Transverse colon (tissue), 4 donors: ENCODE measurements around the gene SPAG17.

Source experiments
- EP300 ChIP-seq: sonication (generic); formaldehyde crosslinking; IDR thresholded peaks from one replicate; pipeline ENCODE4 v1.6.1; 2017; ENCODE audit warnings: antibody characterized with exemption, low read depth
- POLR2A ChIP-seq: fragments of 450-650 bp; IDR thresholded peaks from one replicate; pipeline ENCODE4 v1.6.1; 2016; ENCODE audit warnings: antibody characterized with exemption, mild to moderate bottlenecking, moderate library complexity
- POLR2AphosphoS5 ChIP-seq, 3 donors: sonication (generic); formaldehyde crosslinking; IDR thresholded peaks; one replicate each; pipeline ENCODE4 v1.6.1; 2016; ENCODE audit warnings: antibody characterized with exemption in 3 of 3
- TF ChIP-seq, protein P1 (sequence below), 5 experiments: fragments of 200-600 bp in 3 of 5; fragments of 450-650 bp in 2 of 5; sonication (generic) in 3 of 5; IDR thresholded peaks; 1 replicate in 2 of 5; 2 replicates in 3 of 5; pipeline ENCODE4 v1.5.1; 2016 to 2017; ENCODE audit warnings: antibody characterized with exemption in 5 of 5, inconsistent platforms in 3 of 5, mild to moderate bottlenecking in 2 of 5, moderate library complexity in 1 of 5

GRCh38 chr1:117967881-117968280 is 217.1 kb downstream of the SPAG17 start:
- TF ChIP-seq, protein P1, sequence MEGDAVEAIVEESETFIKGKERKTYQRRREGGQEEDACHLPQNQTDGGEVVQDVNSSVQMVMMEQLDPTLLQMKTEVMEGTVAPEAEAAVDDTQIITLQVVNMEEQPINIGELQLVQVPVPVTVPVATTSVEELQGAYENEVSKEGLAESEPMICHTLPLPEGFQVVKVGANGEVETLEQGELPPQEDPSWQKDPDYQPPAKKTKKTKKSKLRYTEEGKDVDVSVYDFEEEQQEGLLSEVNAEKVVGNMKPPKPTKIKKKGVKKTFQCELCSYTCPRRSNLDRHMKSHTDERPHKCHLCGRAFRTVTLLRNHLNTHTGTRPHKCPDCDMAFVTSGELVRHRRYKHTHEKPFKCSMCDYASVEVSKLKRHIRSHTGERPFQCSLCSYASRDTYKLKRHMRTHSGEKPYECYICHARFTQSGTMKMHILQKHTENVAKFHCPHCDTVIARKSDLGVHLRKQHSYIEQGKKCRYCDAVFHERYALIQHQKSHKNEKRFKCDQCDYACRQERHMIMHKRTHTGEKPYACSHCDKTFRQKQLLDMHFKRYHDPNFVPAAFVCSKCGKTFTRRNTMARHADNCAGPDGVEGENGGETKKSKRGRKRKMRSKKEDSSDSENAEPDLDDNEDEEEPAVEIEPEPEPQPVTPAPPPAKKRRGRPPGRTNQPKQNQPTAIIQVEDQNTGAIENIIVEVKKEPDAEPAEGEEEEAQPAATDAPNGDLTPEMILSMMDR (IDR thresholded peaks at IDR 0.05): no peak
- TF ChIP-seq POLR2A (no peak), POLR2AphosphoS5 (IDR thresholded peaks at IDR 0.05) (no peak), EP300 (no peak)
